COLO668 (cell line): ENCODE data around the gene ZNF546.

Experiments used
- DNase-seq: peaks from one replicate; lab custom pipeline; 2025; ENCODE audit not compliant: unreplicated experiment; lab: John Stamatoyannopoulos, UW

ZNF546 gene

DNA sequence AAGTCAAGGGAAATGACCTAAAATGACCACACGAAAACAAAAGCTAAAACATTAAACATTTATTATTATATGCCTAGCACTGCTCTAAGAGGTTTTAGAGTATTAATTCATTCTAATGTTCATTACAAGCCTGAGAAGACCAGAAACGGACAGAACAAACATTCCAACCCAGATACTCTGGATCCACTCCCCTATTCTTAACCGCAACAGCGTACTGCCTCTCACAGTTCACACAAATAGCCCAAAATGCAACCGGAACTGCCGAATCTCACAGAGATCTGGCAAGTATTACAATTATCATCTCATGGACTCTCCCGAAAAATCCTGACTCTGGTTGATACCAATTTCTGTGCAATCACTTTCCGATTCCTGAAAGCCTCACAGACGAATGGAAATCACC is 57.8 kb downstream of the ZNF546 start:
- DNase-seq: no peak

DNA sequence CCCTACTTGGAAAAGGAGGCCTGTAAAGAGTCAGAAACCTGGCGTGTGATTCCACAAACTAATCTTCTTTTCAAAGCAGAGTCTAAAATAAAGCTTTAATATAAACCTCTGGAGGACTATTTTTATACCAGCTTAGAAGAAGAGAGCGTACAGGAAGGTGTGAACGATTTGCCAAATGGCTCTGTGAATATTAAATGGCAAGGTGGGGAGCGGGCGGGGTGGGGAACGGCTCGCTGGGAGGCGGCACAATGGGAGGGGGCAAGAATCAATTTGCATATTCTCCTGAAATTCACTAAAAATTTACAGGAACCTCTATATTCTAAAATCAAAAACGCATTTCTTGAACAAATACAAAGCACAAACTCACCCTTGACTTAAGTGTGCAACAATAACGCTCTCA is 58.2 kb downstream of the ZNF546 start:
- no peak for DNase-seq

DNA sequence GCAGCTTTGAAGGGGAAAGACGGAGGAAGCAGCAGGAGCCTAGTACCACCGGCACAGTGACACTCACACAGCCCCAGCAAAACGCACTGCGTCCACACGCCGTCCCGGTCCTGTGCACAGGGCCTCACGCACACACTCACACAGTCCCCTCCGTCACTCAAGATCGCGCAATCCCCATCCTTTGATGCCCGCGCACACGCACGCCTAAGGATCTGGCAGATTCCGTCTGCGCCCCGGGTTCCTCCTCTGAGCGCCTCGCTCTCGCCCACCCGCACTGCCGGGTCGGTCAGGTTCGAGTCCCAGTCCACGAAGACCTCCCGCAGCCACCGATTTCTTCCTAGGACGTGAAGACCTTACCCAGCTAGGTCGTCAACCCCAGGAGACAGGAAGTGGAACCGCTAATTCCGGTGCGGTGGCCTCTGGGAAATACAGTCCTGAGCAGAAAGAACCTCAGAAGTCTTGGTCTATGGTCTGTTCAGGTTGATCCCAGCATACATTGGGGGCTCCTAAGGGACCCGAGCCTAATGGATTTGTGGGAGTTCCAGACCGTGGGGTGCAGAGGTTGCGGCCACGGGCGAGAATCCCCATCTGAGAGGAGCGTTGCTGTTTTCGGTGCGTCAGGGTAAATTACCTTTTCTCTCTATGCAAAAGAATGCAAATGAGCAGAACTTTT is 59.1 kb downstream of the ZNF546 start, which contains the start of gene ZNF780B:
Gene ZNF780B (minus strand): TSS at position 400 of the 673 bp plus-strand sequence. CDS start 5,899 bp downstream, outside the sequence.
- DNase-seq: peak; percentile 59

DNA sequence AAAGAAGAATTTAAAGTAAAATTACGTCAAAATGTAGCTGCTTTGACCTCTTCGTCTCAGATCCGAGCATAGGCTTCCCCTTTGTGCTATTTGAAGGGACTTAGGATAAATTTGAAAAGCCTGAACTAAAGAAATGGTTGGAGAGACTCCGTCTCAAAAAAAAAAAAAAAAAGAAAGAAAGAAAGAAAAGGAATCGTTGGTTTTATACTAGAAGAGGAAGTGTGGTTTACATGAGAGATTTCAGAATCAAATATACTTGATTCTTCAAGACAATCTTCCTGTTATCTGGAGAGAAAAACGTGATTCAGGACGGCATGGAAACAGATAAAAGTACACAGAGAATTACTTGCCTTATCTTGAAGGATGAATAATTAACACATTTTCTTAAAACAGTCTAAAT is 59.6 kb downstream of the ZNF546 start:
- no peak for DNase-seq

DNA sequence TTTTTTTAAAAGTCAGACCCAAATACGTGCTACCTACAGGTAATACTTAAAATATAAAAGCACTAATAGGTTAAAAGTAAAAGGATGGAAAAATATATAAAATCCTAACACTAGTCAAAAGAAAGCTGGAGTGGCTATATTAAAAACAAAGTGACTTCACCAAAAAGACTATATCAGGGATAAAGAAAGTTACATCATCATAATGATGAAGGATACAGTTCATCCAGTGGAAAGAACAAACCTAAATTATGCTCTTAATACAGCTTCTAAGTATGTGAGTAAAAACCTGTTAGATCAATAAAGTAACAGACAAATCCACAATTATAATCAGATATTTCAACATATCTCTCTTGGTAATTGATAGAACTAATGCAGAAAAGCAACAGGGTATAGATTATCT is 60.3 kb downstream of the ZNF546 start:
- no peak for DNase-seq

DNA sequence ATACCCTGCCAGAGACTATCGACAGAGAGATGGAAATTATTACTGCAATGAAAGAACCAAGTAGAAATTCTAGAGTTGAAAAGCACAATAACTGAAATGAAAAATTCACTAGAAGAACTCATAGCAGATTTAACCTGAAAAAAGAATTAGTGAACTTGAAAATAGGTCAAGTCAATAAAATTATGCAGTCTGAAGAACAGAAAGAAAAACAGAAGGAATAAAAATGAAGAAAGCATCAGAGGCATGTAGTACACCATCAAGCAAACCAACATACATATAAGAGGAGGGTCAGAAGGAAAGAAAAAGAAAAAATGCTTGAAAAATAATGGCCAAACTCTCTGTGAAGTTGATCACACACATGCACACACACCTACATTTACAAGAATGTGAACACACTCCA is 62.8 kb downstream of the ZNF546 start:
- no peak for DNase-seq

DNA sequence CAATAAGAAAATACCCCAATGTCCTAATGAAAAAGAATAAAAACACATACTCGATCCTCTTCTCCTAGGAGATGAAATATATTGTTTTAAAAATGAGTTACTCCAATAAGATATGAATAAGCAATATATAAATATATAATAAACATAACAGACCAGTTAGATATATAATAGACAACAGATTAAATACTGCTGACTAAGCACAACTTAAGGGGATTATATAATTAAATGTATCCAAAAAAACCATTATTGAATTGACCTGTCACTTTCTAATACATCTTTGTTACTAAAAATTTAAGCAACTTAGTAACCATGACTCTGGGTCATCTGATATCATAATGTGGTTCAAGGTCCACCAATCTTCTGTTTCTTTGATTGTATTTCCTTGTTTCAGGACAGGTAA is 73.2 kb downstream of the ZNF546 start:
- no peak for DNase-seq
